ENCODE data around the gene NME1. TPM values are rescaled to one million over a fixed set of nuclear protein-coding genes. Genes with fewer than 3 reads are reported as not detected.

The NME1 gene
- total and polyA plus RNA-seq, 9 of the 15 experiments (the other 6 are each of a cell fraction or from before 2014, with no cell fraction given): 449 to 1,588 (median 604) TPM

- ChIA-PET POLR2A (no interaction called here), CTCF (ENCODE audit: low intra/inter-chr PET ratio) (interaction anchor here (0.7 kb wide), 1 partner anchor 33 kb away, joined by 3 read pairs; no protein-coding TSS in a partner anchor)
- Histone ChIP-seq H3K4me1 (replicated peaks in 1 of 2; ENCODE audit: control insufficient read depth in 2 of 2, insufficient read depth in 2 of 2, low read length in 2 of 2) (peaks cover 7 to 10% of the 10 kb centered on the region in 2 experiments; a peak in 3 of 5 replicates), H3K27me3 (ENCODE audit: control insufficient read depth in 2 of 2, insufficient read depth in 2 of 2, low read length in 2 of 2) (no peaks in the 10 kb centered on the region), H3K36me3 (ENCODE audit: control insufficient read depth, insufficient read depth, low read length) (no peaks in the 10 kb centered on the region; the same call in 2 of the 3 replicates), H3K9ac (ENCODE audit: insufficient read depth in 1 of 2, low read depth in 2 of 2, low read length in 2 of 2) (no peak overlapping the region), H3K4me3 (no peak overlapping the region), H2AFZ (ENCODE audit: low read depth, low read length) (no peak overlapping the region), H3K4me2 (ENCODE audit: insufficient read depth, low read length) (no peak overlapping the region), H3K79me2 (ENCODE audit: control insufficient read depth, insufficient read depth, low read length) (peaks cover 8% of the 10 kb centered on the region), H3K27ac (ENCODE audit: extremely low read depth, low read depth, low read length) (no peak overlapping the region), H4K20me1 (replicated peaks; ENCODE audit: control insufficient read depth, insufficient read depth, low read length) (no peaks in the 10 kb centered on the region), H3K9me3 (replicated peaks; ENCODE audit: control insufficient read depth, insufficient read depth, low read depth, low read length) (no peaks in the 10 kb centered on the region), H3K9me1 (ENCODE audit: control insufficient read depth, insufficient read depth, low read length) (no peaks in the 10 kb centered on the region)
- 58% methylated on average over 1 of the region's 2 CpGs for WGBS (ENCODE audit: insufficient coverage, low coverage, missing lambda C conversion rate)
- BruUV-seq (replicated peaks): no TSS peak
- TF ChIP-seq PML (IDR thresholded peaks at IDR 0.05; ENCODE audit: low read length): no peak
- peak; percentile 43; the same call in 1 of the 2 replicates for TF ChIP-seq RFX1 (IDR thresholded peaks at IDR 0.05)
- no peak for TF ChIP-seq KDM4B (IDR thresholded peaks at IDR 0.05; ENCODE audit: borderline replicate concordance in 2 of 2, low read depth in 1 of 2)
- DNase-seq (ENCODE audit: extremely low read depth in 1 of 4, low spot score in 3 of 4) (no peak), FAIRE-seq (no peak), ATAC-seq (no peak)
- in situ Hi-C loops (cut with MboI): loop anchor here (5.0 kb wide), 1 partner anchor 147 kb away; no protein-coding TSS in a partner anchor
- intact Hi-C loops (cut with micrococcal nuclease): no loop called here
Observed at GRCh38 chr17:51149163-51149562, 4.2 kb upstream of the NME1 start.

GRCh38 chr17:51150932-51151331 lies 2.4 kb upstream of the NME1 start:
- Histone ChIP-seq H3K27me3 (ENCODE audit: control insufficient read depth in 2 of 2, insufficient read depth in 2 of 2, low read length in 2 of 2) (no peaks in the 10 kb centered on the region), H3K9ac (ENCODE audit: insufficient read depth in 1 of 2, low read depth in 2 of 2, low read length in 2 of 2) (no peak overlapping the region), H3K4me1 (replicated peaks in 1 of 2; ENCODE audit: control insufficient read depth in 2 of 2, insufficient read depth in 2 of 2, low read length in 2 of 2) (peaks cover 10 to 15% of the 10 kb centered on the region in 2 experiments; a peak in 4 of 5 replicates), H2AFZ (ENCODE audit: low read depth, low read length) (no peak overlapping the region; the same call in 1 of the 2 replicates), H3K27ac (ENCODE audit: extremely low read depth, low read depth, low read length) (no peak overlapping the region), H3K9me3 (replicated peaks; ENCODE audit: control insufficient read depth, insufficient read depth, low read depth, low read length) (no peaks in the 10 kb centered on the region), H3K79me2 (ENCODE audit: control insufficient read depth, insufficient read depth, low read length) (peaks cover 26% of the 10 kb centered on the region), H3K4me2 (ENCODE audit: insufficient read depth, low read length) (no peak overlapping the region), H3K4me3 (no peak overlapping the region), H4K20me1 (replicated peaks; ENCODE audit: control insufficient read depth, insufficient read depth, low read length) (no peaks in the 10 kb centered on the region), H3K9me1 (ENCODE audit: control insufficient read depth, insufficient read depth, low read length) (no peaks in the 10 kb centered on the region), H3K36me3 (ENCODE audit: control insufficient read depth, insufficient read depth, low read length) (peaks cover 11% of the 10 kb centered on the region)
- no TSS peak for BruUV-seq (replicated peaks)
- DNase-seq (ENCODE audit: extremely low read depth in 1 of 4, low spot score in 3 of 4) (no peak), ATAC-seq (no peak), FAIRE-seq (no peak)
- CTCF ChIA-PET (ENCODE audit: low intra/inter-chr PET ratio): no interaction called here
- intact Hi-C loops (cut with micrococcal nuclease): loop anchor here (5.0 kb wide), 2 partner anchors 94 to 299 kb away; no protein-coding TSS in a partner anchor
- POLR2A ChIA-PET: no interaction called here
- in situ Hi-C loops (cut with MboI): loop anchor here (10.0 kb wide), 1 partner anchor 286 kb away; the partner anchor contains the start of gene TOB1
- WGBS (ENCODE audit: insufficient coverage, low coverage, missing lambda C conversion rate): 61% methylated on average over 5 of the region's 5 CpGs
- TF ChIP-seq U2AF2 (optimal IDR thresholded peaks at IDR 0.05; ENCODE audit: low read depth, low read length) (no peak), ZSCAN32 (CRISPR knock-in tag; IDR thresholded peaks at IDR 0.05) (no peak), RREB1 (CRISPR knock-in tag; IDR thresholded peaks at IDR 0.05) (no peak), XRCC4 (IDR thresholded peaks at IDR 0.05; ENCODE audit: extremely low read depth, insufficient read depth, insufficient read length) (no peak), MYBL2 (IDR thresholded peaks at IDR 0.05; ENCODE audit: low read depth) (no peak), MYBL2 (CRISPR knock-in tag; IDR thresholded peaks at IDR 0.05; ENCODE audit: borderline replicate concordance) (no peak), SMARCA5 (IDR thresholded peaks at IDR 0.05) (no peak), CBFA2T3 (IDR thresholded peaks at IDR 0.05) (no peak), EP400 (IDR thresholded peaks at IDR 0.05) (no peak)

All from K562 (cell line).